Neural progenitor cell (in vitro differentiated cells): ENCODE measurements around the gene CDH13. TPM values are rescaled to one million over a fixed set of nuclear protein-coding genes. Genes with fewer than 3 reads are reported as not detected.
A peak's percentile ranks its signal among the peaks of the same experiment; 100 is the strongest.

ENCODE experiments used
- DNase-seq: peaks from one replicate; pipeline ENCODE4 v3.0.0-alpha.2; 2016; ENCODE audit warnings: low spot score
- H2AFZ ChIP-seq: fragments of 200-600 bp; sonication (generic); replicated peaks from 2 replicates; pipeline ENCODE4 v1.6.1; 2016; ENCODE audit warnings: antibody characterized with exemption
- H3F3A ChIP-seq: fragments of 200-600 bp; sonication (generic); 2 replicates; pipeline ENCODE4 v1.6.1; 2016; ENCODE audit warnings: antibody characterized with exemption, low read depth
- H3K27ac ChIP-seq: fragments of 200-600 bp; sonication (generic); 2 replicates; pipeline ENCODE4 v1.5.1; 2016; ENCODE audit warnings: mild to moderate bottlenecking
- H3K27me3 ChIP-seq: fragments of 200-600 bp; sonication (generic); 2 replicates; pipeline ENCODE4 v1.6.1; 2016; ENCODE audit warnings: mild to moderate bottlenecking, moderate library complexity
- H3K36me3 ChIP-seq: fragments of 200-600 bp; sonication (generic); 2 replicates; pipeline ENCODE4 v1.5.1; 2016
- H3K4me1 ChIP-seq: fragments of 200-600 bp; sonication (generic); 2 replicates; pipeline ENCODE4 v1.6.1; 2016; ENCODE audit warnings: mixed run types
- H3K4me2 ChIP-seq: fragments of 200-600 bp; sonication (generic); 2 replicates; pipeline ENCODE4 v1.6.1; 2016
- H3K4me3 ChIP-seq: fragments of 200-600 bp; sonication (generic); 2 replicates; pipeline ENCODE4 v1.5.1; 2016
- H3K79me2 ChIP-seq: fragments of 200-600 bp; sonication (generic); 2 replicates; pipeline ENCODE4 v1.6.1; 2016; ENCODE audit warnings: low read depth
- H3K9ac ChIP-seq: fragments of 200-600 bp; sonication (generic); 2 replicates; pipeline ENCODE4 v1.6.1; 2016
- H3K9me3 ChIP-seq: fragments of 200-600 bp; sonication (generic); 2 replicates; pipeline ENCODE4 v1.5.1; 2016; ENCODE audit warnings: low read depth
- H4K20me1 ChIP-seq: fragments of 200-600 bp; sonication (generic); 2 replicates; pipeline ENCODE4 v1.6.1; 2016; ENCODE audit warnings: low read depth
- H3K27ac Mint-ChIP-seq: 3 replicates; pipeline ENCODE4 v1.8.0; 2021; ENCODE audit warnings: mixed read lengths
- H3K27me3 Mint-ChIP-seq: 2 replicates; pipeline ENCODE4 v1.8.0; 2022; ENCODE audit warnings: low read depth, mild to moderate bottlenecking, inconsistent platforms, moderate library complexity, mixed read lengths; ENCODE audit not compliant: insufficient read depth
- H3K36me3 Mint-ChIP-seq: 3 replicates; pipeline ENCODE4 v1.8.0; 2021; ENCODE audit warnings: mixed read lengths
- H3K4me1 Mint-ChIP-seq: 3 replicates; pipeline ENCODE4 v1.8.0; 2021; ENCODE audit warnings: mixed read lengths
- H3K4me3 Mint-ChIP-seq: 3 replicates; pipeline ENCODE4 v1.8.0; 2021; ENCODE audit warnings: mild to moderate bottlenecking, moderate library complexity, mixed read lengths
- H3K9me3 Mint-ChIP-seq: 3 replicates; pipeline ENCODE4 v1.8.0; 2020; ENCODE audit warnings: mixed read lengths
- CTCF ChIP-seq: fragments of 200-600 bp; sonication (generic); IDR thresholded peaks from 2 replicates; pipeline ENCODE4 v1.5.1; 2017; ENCODE audit warnings: antibody characterized with exemption, mild to moderate bottlenecking
- EZH2 ChIP-seq: fragments of 200-600 bp; sonication (generic); IDR thresholded peaks from 2 replicates; pipeline ENCODE4 v1.6.1; 2017; ENCODE audit warnings: antibody characterized with exemption, mild to moderate bottlenecking, moderate library complexity
- EZH2phosphoT487 ChIP-seq: fragments of 200-600 bp; sonication (generic); IDR thresholded peaks from 2 replicates; pipeline ENCODE4 v1.6.1; 2017; ENCODE audit warnings: antibody characterized with exemption
- total RNA-seq: library from RNA; depleted of rRNA; stranded (reverse); fragments of >200 nt; gene quantifications from 2 replicates; pipeline ENCODE4 v1.2.3, GENCODE V29; 2015; ENCODE audit warnings: low replicate concordance

The CDH13 gene
- total RNA-seq, 1 donor from 2014 or later: 3.0 TPM

DNA sequence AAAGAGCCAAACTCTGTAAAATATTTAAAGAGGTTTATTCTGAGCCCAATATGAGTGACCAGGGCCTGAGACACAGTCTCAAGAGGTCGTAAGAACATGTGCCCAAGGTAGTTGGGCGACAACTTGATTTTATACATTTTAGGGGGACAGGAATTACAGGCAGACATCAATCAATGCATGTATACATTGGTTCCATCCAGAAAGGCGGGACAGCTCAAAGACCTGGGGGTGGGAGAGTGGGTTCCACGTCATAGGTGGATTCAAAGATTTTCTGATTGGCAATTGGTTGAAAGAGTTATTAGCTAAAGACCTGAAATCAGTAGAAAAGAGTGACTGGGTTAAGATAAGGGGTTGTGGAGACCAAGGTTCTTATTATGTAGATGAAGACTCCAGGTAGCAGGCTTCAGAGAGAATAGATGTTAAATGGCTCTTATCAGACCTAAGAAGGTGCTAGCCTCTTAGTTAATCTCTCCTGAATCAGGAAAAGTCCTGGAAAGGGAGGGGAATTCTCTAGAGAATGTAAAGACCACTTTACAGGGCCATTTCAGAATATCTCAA lies 1213.4 kb downstream of the CDH13 start:
- no peak overlapping the region for H3K4me2 ChIP-seq
- Mint-ChIP-seq H3K4me3 (no peak overlapping the region), H3K9me3 (peaks cover 6% of the 10 kb centered on the region), H3K27me3 (peaks cover 4% of the 10 kb centered on the region), H3K27ac (no peak overlapping the region), H3K4me1 (peaks cover 34% of the 10 kb centered on the region), H3K36me3 (no peaks in the 10 kb centered on the region)
- no peaks in the 10 kb centered on the region for H4K20me1 ChIP-seq
- peaks cover 34% of the 10 kb centered on the region for H3F3A ChIP-seq
- peaks cover 20% of the 10 kb centered on the region for H3K4me1 ChIP-seq
- no peaks in the 10 kb centered on the region for H3K27me3 ChIP-seq
- H3K79me2 ChIP-seq: no peaks in the 10 kb centered on the region
- no peaks in the 10 kb centered on the region for H3K36me3 ChIP-seq
- H3K9ac ChIP-seq: no peak overlapping the region
- no peak overlapping the region for H2AFZ ChIP-seq
- no peaks in the 10 kb centered on the region for H3K9me3 ChIP-seq
- no peak overlapping the region for H3K27ac ChIP-seq
- DNase-seq: no peak
- TF ChIP-seq EZH2 (no peak), CTCF (no peak), EZH2phosphoT487 (no peak)
- H3K4me3 ChIP-seq: no peak overlapping the region

GRCh38 chr16:83842291-83842690 lies 1215.5 kb downstream of the CDH13 start:
- Mint-ChIP-seq H3K36me3 (no peaks in the 10 kb centered on the region), H3K27me3 (peaks cover 4% of the 10 kb centered on the region), H3K9me3 (peaks cover 6% of the 10 kb centered on the region), H3K4me1 (peaks cover 24% of the 10 kb centered on the region), H3K4me3 (no peak overlapping the region), H3K27ac (no peak overlapping the region)
- Histone ChIP-seq H3K27ac (no peak overlapping the region), H3K36me3 (no peaks in the 10 kb centered on the region), H3F3A (peaks cover 34% of the 10 kb centered on the region), H3K4me1 (peaks cover 20% of the 10 kb centered on the region), H3K9me3 (no peaks in the 10 kb centered on the region), H3K79me2 (no peaks in the 10 kb centered on the region), H4K20me1 (no peaks in the 10 kb centered on the region), H3K27me3 (no peaks in the 10 kb centered on the region), H3K4me2 (peak overlapping the region; percentile 4), H2AFZ (no peak overlapping the region), H3K4me3 (no peak overlapping the region), H3K9ac (no peak overlapping the region)
- DNase-seq: no peak
- TF ChIP-seq EZH2: no peak

- no peaks in the 10 kb centered on the region for H3K9me3 ChIP-seq
- no peak overlapping the region for H2AFZ ChIP-seq
- peaks cover 34% of the 10 kb centered on the region for H3F3A ChIP-seq
- Mint-ChIP-seq H3K27me3 (peaks cover 4% of the 10 kb centered on the region), H3K9me3 (peaks cover 6% of the 10 kb centered on the region), H3K36me3 (no peaks in the 10 kb centered on the region), H3K4me1 (peaks cover 24% of the 10 kb centered on the region), H3K27ac (peak overlapping the region; percentile 72), H3K4me3 (peak overlapping the region; percentile 15)
- no peak overlapping the region for H3K9ac ChIP-seq
- H3K27ac ChIP-seq: no peak overlapping the region
- H3K4me3 ChIP-seq: no peak overlapping the region
- H3K4me1 ChIP-seq: peaks cover 25% of the 10 kb centered on the region
- TF ChIP-seq EZH2 (no peak), CTCF (no peak)
- H3K36me3 ChIP-seq: no peaks in the 10 kb centered on the region
- DNase-seq: peak; percentile 24
- H3K4me2 ChIP-seq: peak overlapping the region; percentile 4
- H3K79me2 ChIP-seq: no peaks in the 10 kb centered on the region
- H4K20me1 ChIP-seq: no peaks in the 10 kb centered on the region
- H3K27me3 ChIP-seq: no peaks in the 10 kb centered on the region
Measured at GRCh38 chr16:83842756-83843507, 1216.2 kb downstream of the CDH13 start.

- Mint-ChIP-seq H3K27ac (peak overlapping the region; percentile 94), H3K4me1 (peaks cover 24% of the 10 kb centered on the region), H3K27me3 (peaks cover 4% of the 10 kb centered on the region)
Measured at GRCh38 chr16:83843657-83844056, 1216.9 kb downstream of the CDH13 start.

More at GRCh38 chr16:83843657-83844056, 1216.9 kb downstream of the CDH13 start:
- no peaks in the 10 kb centered on the region for H3K27me3 ChIP-seq
- TF ChIP-seq EZH2: no peak
- TF ChIP-seq EZH2phosphoT487: no peak
- no peak for TF ChIP-seq CTCF
- peak overlapping the region; percentile 76 for H2AFZ ChIP-seq
- peak; percentile 22 for DNase-seq
- peak overlapping the region; percentile 15 for H3K4me3 Mint-ChIP-seq
- no peak overlapping the region for H3K4me3 ChIP-seq
- H3K4me2 ChIP-seq: no peak overlapping the region
- no peak overlapping the region for H3K9ac ChIP-seq
- no peaks in the 10 kb centered on the region for H4K20me1 ChIP-seq
- H3F3A ChIP-seq: peaks cover 34% of the 10 kb centered on the region
- no peaks in the 10 kb centered on the region for H3K36me3 ChIP-seq
- H3K4me1 ChIP-seq: peaks cover 30% of the 10 kb centered on the region
- H3K9me3 Mint-ChIP-seq: peaks cover 6% of the 10 kb centered on the region
- no peak overlapping the region for H3K27ac ChIP-seq
- no peaks in the 10 kb centered on the region for H3K79me2 ChIP-seq
- H3K9me3 ChIP-seq: no peaks in the 10 kb centered on the region
- H3K36me3 Mint-ChIP-seq: no peaks in the 10 kb centered on the region
